ENCODE data around the gene CDH4. TPM values are rescaled to one million over a fixed set of nuclear protein-coding genes. Genes with fewer than 3 reads are reported as not detected.

Gene CDH4
- total and polyA plus RNA-seq, 2 donors (not counting 1 experiment from before 2014, with no cell fraction given), result not detected

GRCh38 chr20:61690993-61691838 is 439.2 kb downstream of the CDH4 start:
- Histone ChIP-seq H3K4me1 (ENCODE audit: control insufficient read depth in 2 of 2, insufficient read depth in 2 of 2, low read length in 2 of 2) (no peaks in the 10 kb centered on the region), H2AFZ (ENCODE audit: insufficient read depth, low read depth, low read length, poor library complexity, severe bottlenecking) (no peak overlapping the region), H3K9ac (ENCODE audit: low read length) (no peak overlapping the region), H3K4me3 (ENCODE audit: control extremely low read depth in 1 of 5, extremely low read depth in 1 of 5, insufficient read depth in 1 of 5, low read depth in 2 of 5, low read length in 4 of 5) (no peak overlapping the region), H3K4me2 (replicated peaks; ENCODE audit: low read depth, low read length, poor library complexity, severe bottlenecking) (no peak overlapping the region), H3K27ac (ENCODE audit: low read length in 2 of 2) (no peak overlapping the region), H3K9me3 (ENCODE audit: control extremely low read depth in 1 of 3, control insufficient read depth in 2 of 3, insufficient read depth in 1 of 3, low read length in 2 of 3) (peaks cover 0 to 26% (median 0%) of the 10 kb centered on the region in 3 donors), H4K20me1 (ENCODE audit: control insufficient read depth, insufficient read depth, low read length, poor library complexity, severe bottlenecking) (no peaks in the 10 kb centered on the region), H3K79me2 (ENCODE audit: control insufficient read depth, insufficient read depth, low read length) (no peaks in the 10 kb centered on the region), H3K36me3 (replicated peaks in 1 of 2; ENCODE audit: control extremely low read depth in 1 of 2, control insufficient read depth in 1 of 2, extremely low read depth in 1 of 2, insufficient read depth in 2 of 2, low read length in 1 of 2) (no peaks in the 10 kb centered on the region), H3K27me3 (replicated peaks in 1 of 4; ENCODE audit: control extremely low read depth in 1 of 4, control insufficient read depth in 3 of 4, insufficient read depth in 4 of 4, low read length in 3 of 4) (no peaks in the 10 kb centered on the region)
- DNase-seq, result no peak
- H3K9me3 Mint-ChIP-seq (ENCODE audit: insufficient read depth), result peaks cover 3% of the 10 kb centered on the region
- no peak for TF ChIP-seq CTCF (IDR thresholded peaks at IDR 0.05)
- no peak for TF ChIP-seq EZH2 (IDR thresholded peaks at IDR 0.05; ENCODE audit: borderline replicate concordance, insufficient read depth, low read depth, low read length, poor library complexity, severe bottlenecking)
- H3K4me3 Mint-ChIP-seq, result no peak overlapping the region
- ChIA-PET CTCF (no interaction called here), POLR2A (no interaction called here)
- intact Hi-C loops (cut with micrococcal nuclease), result no loop called here
- no peak for ATAC-seq (ENCODE audit: low read depth)
- H3K27ac Mint-ChIP-seq, result no peak overlapping the region
- WGBS (ENCODE audit: insufficient coverage), result 85% methylated on average over 8 of the region's 16 CpGs
- H3K27me3 Mint-ChIP-seq, result no peaks in the 10 kb centered on the region
- no peaks in the 10 kb centered on the region for H3K4me1 Mint-ChIP-seq

- no peaks in the 10 kb centered on the region for H3K36me3 ChIP-seq (replicated peaks in 1 of 2; ENCODE audit: control extremely low read depth in 1 of 2, control insufficient read depth in 1 of 2, extremely low read depth in 1 of 2, insufficient read depth in 2 of 2, low read length in 1 of 2)
- no peaks in the 10 kb centered on the region for H3K27me3 ChIP-seq (replicated peaks in 1 of 4; ENCODE audit: control extremely low read depth in 1 of 4, control insufficient read depth in 3 of 4, insufficient read depth in 4 of 4, low read length in 3 of 4)
- no peak overlapping the region for H3K27ac ChIP-seq (ENCODE audit: low read length in 2 of 2)
- no peaks in the 10 kb centered on the region for H3K79me2 ChIP-seq (ENCODE audit: control insufficient read depth, insufficient read depth, low read length)
- Mint-ChIP-seq H3K4me3 (no peak overlapping the region), H3K27me3 (no peaks in the 10 kb centered on the region), H3K27ac (no peak overlapping the region), H3K4me1 (no peaks in the 10 kb centered on the region), H3K9me3 (ENCODE audit: insufficient read depth) (peaks cover 3% of the 10 kb centered on the region)
- no peaks in the 10 kb centered on the region for H4K20me1 ChIP-seq (ENCODE audit: control insufficient read depth, insufficient read depth, low read length, poor library complexity, severe bottlenecking)
- H2AFZ ChIP-seq (ENCODE audit: insufficient read depth, low read depth, low read length, poor library complexity, severe bottlenecking), result no peak overlapping the region
- TF ChIP-seq EZH2 (IDR thresholded peaks at IDR 0.05; ENCODE audit: borderline replicate concordance, insufficient read depth, low read depth, low read length, poor library complexity, severe bottlenecking), result no peak
- no peak for TF ChIP-seq CTCF (IDR thresholded peaks at IDR 0.05)
- peaks cover 0 to 22% (median 0%) of the 10 kb centered on the region in 3 donors for H3K9me3 ChIP-seq (ENCODE audit: control extremely low read depth in 1 of 3, control insufficient read depth in 2 of 3, insufficient read depth in 1 of 3, low read length in 2 of 3)
- no peak overlapping the region for H3K4me3 ChIP-seq (ENCODE audit: control extremely low read depth in 1 of 5, extremely low read depth in 1 of 5, insufficient read depth in 1 of 5, low read depth in 2 of 5, low read length in 4 of 5)
- no peak overlapping the region for H3K4me2 ChIP-seq (replicated peaks; ENCODE audit: low read depth, low read length, poor library complexity, severe bottlenecking)
- no peaks in the 10 kb centered on the region for H3K4me1 ChIP-seq (ENCODE audit: control insufficient read depth in 2 of 2, insufficient read depth in 2 of 2, low read length in 2 of 2)
- intact Hi-C loops (cut with micrococcal nuclease), result no loop called here
- CTCF ChIA-PET, result no interaction called here
- 100% methylated on average over 1 of the region's 1 CpG for WGBS (ENCODE audit: insufficient coverage)
- POLR2A ChIA-PET, result no interaction called here
- DNase-seq, result no peak
- H3K9ac ChIP-seq (ENCODE audit: low read length), result no peak overlapping the region
- no peak for ATAC-seq (ENCODE audit: low read depth)
These were observed 439.9 kb downstream of the CDH4 start for GRCh38 chr20:61691978-61692377.

All from B cell (primary cell).